Astrocyte of the spinal cord (primary cell): ENCODE measurements around the gene MAP2K3.
"Not testable (repeated sequence)": the region's sequence is repeated elsewhere in the genome, so short reads cannot be mapped to it uniquely, and the experiment has no call there.

Source experiments
- DNase-seq: peaks from one replicate; pipeline ENCODE4 v3.0.0; 2011; ENCODE audit warnings: low read depth, low spot score
- H3K4me3 ChIP-seq: 2 replicates; pipeline ENCODE4 v1.5.1; 2011; ENCODE audit warnings: low read depth, mild to moderate bottlenecking, low read length, moderate library complexity
- in situ Hi-C: cut with HindIII; loops from 2 replicates; pipeline ENCODE4 v1.10.0; 2017; ENCODE audit warnings: low sequenced_read_pairs
- TF ChIP-seq, protein P1 (sequence below): IDR thresholded peaks from 2 replicates; pipeline ENCODE4 v1.5.1; 2012; ENCODE audit warnings: low read depth, mild to moderate bottlenecking, low read length, inconsistent platforms

The MAP2K3 gene

DNA sequence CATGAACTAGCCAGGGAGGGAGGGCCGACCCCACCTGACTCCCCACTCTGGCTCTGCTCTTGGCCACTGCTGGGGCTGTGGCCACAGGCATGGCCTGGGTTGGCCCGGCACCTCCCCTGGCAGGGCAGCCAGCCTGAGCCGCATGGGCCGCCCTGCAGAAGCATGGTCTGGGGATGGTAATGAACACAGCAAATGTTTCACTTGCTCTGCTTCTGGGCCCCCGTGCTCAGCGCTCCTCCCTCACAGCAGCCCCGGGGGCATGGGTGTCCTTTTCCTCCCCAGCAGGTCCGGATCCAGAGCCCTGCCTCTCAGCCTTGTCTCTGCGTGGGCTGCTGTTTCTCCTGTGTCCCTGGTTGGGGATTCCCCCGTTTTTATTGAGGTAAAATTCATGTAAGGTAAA lies 60.7 kb downstream of the MAP2K3 start:
- H3K4me3 ChIP-seq, result no peak overlapping the region
- DNase-seq, result no peak
- in situ Hi-C loops, result no loop called here
- TF ChIP-seq, protein P1, sequence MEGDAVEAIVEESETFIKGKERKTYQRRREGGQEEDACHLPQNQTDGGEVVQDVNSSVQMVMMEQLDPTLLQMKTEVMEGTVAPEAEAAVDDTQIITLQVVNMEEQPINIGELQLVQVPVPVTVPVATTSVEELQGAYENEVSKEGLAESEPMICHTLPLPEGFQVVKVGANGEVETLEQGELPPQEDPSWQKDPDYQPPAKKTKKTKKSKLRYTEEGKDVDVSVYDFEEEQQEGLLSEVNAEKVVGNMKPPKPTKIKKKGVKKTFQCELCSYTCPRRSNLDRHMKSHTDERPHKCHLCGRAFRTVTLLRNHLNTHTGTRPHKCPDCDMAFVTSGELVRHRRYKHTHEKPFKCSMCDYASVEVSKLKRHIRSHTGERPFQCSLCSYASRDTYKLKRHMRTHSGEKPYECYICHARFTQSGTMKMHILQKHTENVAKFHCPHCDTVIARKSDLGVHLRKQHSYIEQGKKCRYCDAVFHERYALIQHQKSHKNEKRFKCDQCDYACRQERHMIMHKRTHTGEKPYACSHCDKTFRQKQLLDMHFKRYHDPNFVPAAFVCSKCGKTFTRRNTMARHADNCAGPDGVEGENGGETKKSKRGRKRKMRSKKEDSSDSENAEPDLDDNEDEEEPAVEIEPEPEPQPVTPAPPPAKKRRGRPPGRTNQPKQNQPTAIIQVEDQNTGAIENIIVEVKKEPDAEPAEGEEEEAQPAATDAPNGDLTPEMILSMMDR, result no peak

DNA sequence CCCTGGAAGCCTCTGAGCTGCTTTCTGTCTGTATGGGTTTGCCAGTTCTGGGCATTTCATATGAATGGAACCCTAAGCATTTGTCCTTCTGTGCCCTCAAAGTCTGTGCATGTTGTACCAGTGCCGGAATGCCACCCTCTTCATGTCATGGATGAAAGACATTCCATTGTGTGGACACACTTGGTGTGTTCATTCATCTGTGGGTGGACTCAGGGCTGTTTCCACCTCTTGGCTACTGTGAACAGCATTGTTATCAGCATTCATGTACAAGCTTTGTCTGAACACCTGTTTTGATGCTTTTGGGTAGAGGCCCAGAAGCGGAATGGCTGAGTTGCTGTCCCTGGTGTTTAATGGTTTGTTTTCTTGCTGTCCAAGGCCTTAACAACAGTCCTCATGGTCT lies 61.6 kb downstream of the MAP2K3 start:
- H3K4me3 ChIP-seq, in situ Hi-C loops, DNase-seq: not testable (repeated sequence)

DNA sequence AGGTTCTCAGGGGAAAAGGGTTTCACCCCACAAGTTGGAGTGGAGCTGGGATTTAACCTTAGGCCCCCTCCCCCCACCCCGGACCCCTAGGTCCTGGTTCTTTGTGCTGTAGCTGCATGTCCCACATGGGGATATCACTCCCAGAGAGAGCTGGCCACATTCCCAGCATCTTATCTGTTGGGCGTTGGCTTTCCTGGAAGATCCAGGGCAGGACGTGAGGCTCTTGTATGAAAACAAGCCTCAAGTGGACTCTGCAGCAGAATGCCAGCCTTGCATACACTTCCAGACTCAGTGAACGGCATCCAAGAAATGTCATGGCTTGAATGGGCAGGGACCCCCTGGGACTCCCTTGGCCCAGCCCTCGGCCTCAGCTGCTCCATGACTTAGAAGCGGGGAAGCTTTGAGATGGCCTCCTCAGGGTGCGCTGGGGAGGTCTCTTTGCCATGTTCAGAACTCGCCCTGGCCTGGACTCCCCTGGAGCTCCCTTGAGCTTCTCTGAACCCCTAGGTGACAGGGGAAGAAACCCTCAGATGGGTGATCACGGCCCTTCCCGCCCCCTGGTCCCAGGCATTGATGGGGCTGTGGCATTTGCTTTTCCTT lies 62.2 kb downstream of the MAP2K3 start:
- DNase-seq, H3K4me3 ChIP-seq, in situ Hi-C loops: not testable (repeated sequence)

DNA sequence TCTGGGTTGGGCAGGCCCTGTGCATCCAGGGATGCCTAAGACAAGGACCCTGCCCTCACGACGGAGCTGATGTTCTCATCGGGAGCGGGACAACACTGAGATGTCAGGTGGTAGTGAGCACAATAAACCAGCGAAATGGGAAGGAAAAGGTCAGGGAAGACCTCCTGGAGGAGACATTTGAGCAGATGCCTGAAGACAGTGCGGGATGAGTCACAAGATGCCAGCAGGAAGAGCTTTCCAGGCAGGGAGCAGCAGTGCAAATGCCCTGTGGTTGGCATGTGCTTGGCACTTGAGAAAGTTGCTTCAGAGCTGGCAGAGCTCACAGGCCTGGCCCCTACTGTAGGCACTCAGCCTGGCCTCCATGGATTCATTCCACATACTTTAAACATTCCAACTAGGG lies 63.1 kb downstream of the MAP2K3 start:
- DNase-seq, H3K4me3 ChIP-seq, in situ Hi-C loops: not testable (repeated sequence)

DNA sequence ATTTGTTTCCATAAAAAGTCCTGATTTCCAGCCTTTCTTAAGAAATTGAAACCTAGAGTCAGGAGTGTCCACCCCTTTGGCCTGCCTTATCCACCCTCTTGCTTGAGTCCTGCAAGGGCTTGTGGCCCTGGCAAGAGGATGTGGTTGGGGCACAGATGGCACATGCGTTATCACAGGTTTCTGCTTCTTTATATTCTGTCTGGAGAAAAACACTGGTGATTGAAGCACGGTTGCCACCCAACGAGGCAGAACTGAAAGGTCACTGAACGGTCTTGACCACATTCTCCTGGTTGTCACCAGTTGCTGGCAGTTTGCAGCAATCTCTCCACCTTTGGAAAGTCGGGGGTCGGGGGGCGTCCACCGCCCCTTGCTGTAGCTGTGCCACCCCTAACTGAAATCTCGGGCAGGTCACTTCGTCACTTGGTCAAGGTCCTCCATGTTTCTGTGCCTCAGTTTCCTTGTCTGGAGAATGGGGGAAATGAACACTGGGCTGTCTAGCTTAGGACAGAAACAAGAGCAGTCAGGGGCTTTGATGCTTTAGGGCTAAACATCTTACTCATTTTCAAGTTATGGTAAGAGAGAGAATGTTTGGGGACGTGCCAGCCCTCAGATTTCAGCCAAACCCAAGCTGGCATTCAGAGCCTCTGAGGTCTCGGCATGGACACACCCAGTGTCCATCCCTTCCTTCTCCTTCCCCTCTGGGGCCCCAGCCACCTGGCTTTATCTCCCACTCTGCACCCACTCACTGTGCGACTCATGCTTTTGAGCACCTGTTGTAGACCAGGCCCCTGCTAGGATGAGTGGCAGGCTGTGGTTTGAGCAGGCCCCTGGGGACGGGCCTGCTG lies 63.8 kb downstream of the MAP2K3 start:
- in situ Hi-C loops, H3K4me3 ChIP-seq: not testable (repeated sequence)
- DNase-seq, result peak; percentile 4

DNA sequence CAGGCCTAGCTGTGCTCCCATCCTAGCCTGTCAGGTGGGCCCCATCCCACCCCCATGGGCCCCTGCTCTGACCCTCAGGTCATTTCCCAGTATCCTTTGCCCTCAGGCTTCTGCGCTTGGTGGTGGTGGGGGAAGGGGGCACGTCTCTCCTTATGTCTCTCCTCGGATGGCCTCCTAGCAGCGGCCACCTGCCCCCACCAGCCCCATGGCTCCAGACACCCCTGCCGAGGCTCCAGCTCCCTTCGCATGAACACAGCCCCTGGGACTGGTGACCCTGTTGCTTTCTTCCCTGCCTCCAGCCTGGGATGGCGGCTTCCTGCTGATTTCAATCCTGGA lies 64.4 kb downstream of the MAP2K3 start:
- H3K4me3 ChIP-seq, in situ Hi-C loops, DNase-seq: not testable (repeated sequence)

DNA sequence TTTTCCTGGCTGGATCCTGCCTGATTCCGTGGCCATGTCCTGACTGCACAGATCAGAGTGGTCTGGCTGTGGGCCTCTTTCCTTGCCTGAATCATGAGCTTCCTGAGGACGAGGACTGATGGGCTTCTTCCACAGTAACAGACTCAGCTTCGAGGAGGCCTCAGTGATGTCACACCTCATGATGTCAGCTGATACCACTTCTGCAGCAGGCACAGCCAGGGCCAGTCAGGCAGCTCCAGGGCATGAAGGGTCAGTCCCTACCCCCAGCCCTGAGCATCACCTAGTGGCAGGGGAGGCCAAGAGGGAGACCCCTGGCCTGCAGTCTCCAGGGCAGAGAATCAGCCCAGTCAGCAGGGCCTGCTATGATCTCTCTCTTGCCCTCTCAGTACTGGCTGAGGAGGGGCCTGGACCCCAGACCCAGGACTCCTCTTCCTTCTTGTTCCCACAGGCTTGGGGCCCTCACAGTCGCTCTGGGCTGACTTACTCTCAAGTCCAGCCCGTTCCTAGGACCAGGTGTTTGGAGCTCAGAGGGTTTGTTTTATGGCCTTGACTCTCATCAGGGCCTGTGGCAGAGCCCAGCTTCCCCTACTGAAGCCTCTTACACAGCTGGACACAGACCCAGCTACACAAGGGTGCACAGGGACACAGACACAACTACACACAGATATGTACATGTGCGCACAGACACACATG lies 65.0 kb downstream of the MAP2K3 start:
- H3K4me3 ChIP-seq, in situ Hi-C loops, DNase-seq: not testable (repeated sequence)

DNA sequence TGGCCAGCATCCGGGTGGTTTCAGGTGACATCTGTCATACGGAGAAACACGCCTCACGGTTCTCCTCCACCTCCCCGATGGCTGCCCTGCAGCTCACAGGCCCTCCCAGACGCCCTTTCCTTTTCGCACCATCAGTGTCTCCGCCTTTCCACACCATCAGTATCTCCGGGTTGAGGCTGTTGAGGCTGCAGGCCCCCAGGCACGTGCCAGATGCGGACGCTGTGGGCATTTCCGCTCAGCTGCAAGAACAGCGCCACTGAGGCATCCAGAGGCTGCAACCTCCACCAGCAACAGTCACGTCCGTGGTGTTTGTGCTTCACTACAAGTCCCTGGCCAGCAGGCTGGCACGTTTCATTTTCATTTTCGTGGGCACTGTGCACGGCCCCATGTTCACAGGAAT lies 66.0 kb downstream of the MAP2K3 start:
- in situ Hi-C loops, DNase-seq, H3K4me3 ChIP-seq: not testable (repeated sequence)

DNA sequence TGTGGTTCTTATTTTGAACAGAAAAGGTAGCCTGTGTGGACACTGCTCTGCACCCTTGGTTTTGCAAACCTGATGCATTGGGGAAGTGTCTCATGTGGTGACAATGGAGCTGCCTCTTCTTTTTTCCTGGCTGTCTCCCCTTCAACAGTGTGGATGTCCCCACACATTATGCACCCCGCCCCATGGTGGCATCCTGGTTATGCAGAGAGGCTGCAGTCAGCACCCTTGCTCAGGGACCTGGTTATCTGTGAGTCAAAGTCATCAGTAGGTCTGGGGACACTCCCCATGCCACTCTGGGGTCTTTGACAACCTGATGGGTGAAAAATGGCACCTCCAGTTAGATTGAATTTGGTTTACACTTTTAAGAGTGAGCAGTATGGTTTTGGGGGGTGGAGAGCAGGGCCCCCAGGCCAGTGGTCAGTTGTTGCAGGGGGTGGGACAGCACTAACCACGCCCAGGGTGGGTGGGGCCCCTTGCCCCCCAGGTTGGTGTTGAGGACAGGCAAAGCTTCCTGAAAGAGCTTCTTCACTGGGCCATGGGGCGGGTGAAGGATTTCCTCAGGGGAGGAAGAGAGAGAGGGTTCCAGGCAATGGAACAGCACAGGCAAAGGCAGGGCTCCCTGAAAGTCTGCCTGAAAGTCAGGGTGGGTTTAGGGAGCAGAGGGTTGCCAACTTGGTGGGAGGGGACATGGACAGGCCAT lies 67.0 kb downstream of the MAP2K3 start:
- no peak overlapping the region for H3K4me3 ChIP-seq
- TF ChIP-seq, protein P1, result no peak
- in situ Hi-C loops, result no loop called here
- DNase-seq, result no peak
